Left ventricle myocardium inferior (tissue), 1 donor: ENCODE results near the gene GPX2. TPM values are rescaled to one million over a fixed set of nuclear protein-coding genes. Genes with fewer than 3 reads are reported as not detected.
A peak's percentile ranks its signal among the peaks of the same experiment; 100 is the strongest.
"Not testable (repeated sequence)": the region's sequence is repeated elsewhere in the genome, so short reads cannot be mapped to it uniquely, and the experiment has no call there.

Source experiments
- DNase-seq: peaks from one replicate; pipeline ENCODE4 v3.0.0-alpha.2; 2020
- H3K27ac ChIP-seq: fragments of 200-600 bp; replicated peaks from 2 replicates; pipeline ENCODE4 v1.8.0; 2021
- H3K27me3 ChIP-seq: fragments of 200-600 bp; 2 replicates; pipeline ENCODE4 v1.8.0; 2021; ENCODE audit warnings: low read depth
- H3K36me3 ChIP-seq: fragments of 200-600 bp; 2 replicates; pipeline ENCODE4 v1.8.0; 2021
- H3K4me1 ChIP-seq: fragments of 200-600 bp; 2 replicates; pipeline ENCODE4 v1.8.0; 2021
- H3K4me3 ChIP-seq: fragments of 200-600 bp; 2 replicates; pipeline ENCODE4 v1.8.0; 2021; ENCODE audit warnings: mild to moderate bottlenecking, moderate library complexity
- H3K9me3 ChIP-seq: fragments of 200-600 bp; replicated peaks from 2 replicates; pipeline ENCODE4 v1.8.0; 2021
- CTCF ChIP-seq: fragments of 200-600 bp; IDR thresholded peaks from 2 replicates; pipeline ENCODE4 v1.8.0; 2021; ENCODE audit warnings: antibody characterized with exemption, mild to moderate bottlenecking, borderline replicate concordance
- intact Hi-C: fragments of 100-400 bp; cut with micrococcal nuclease; formaldehyde crosslinking; loops from one replicate; pipeline ENCODE4 v1.11.0; 2022
- total RNA-seq: library from RNA; stranded (reverse); fragmentation: NEBNext Ultra II Directional; extraction: Animal tissue kit (Norgen Biotek cat#: 25700); gene quantifications from one replicate; pipeline ENCODE4 v1.2.1, GENCODE V29; 2021
- donor health status: DM: no; HTN: yes; CAD: no; lungs with severe emphysema.

Gene GPX2
- total RNA-seq, 1 donor from 2014 or later, result not detected

GRCh38 chr14:64919215-64919614, 23.3 kb downstream of the GPX2 start:
- peaks cover 5% of the 10 kb centered on the region for H3K36me3 ChIP-seq
- no peak overlapping the region for H3K4me3 ChIP-seq
- intact Hi-C loops, result no loop called here
- H3K4me1 ChIP-seq, result peaks cover 59% of the 10 kb centered on the region
- DNase-seq, result no peak
- no peak for TF ChIP-seq CTCF
- H3K27me3 ChIP-seq, result no peaks in the 10 kb centered on the region
- H3K9me3 ChIP-seq, result no peaks in the 10 kb centered on the region
- H3K27ac ChIP-seq, result no peak overlapping the region

GRCh38 chr14:64918216-64918615, 24.3 kb downstream of the GPX2 start:
- H3K27ac ChIP-seq, result no peak overlapping the region
- peaks cover 59% of the 10 kb centered on the region for H3K4me1 ChIP-seq
- no peak overlapping the region for H3K4me3 ChIP-seq
- intact Hi-C loops, result no loop called here
- TF ChIP-seq CTCF, result no peak
- no peaks in the 10 kb centered on the region for H3K9me3 ChIP-seq
- no peaks in the 10 kb centered on the region for H3K36me3 ChIP-seq
- no peaks in the 10 kb centered on the region for H3K27me3 ChIP-seq
- no peak for DNase-seq

- Histone ChIP-seq H3K27me3 (no peaks in the 10 kb centered on the region), H3K4me1 (peaks cover 63% of the 10 kb centered on the region), H3K27ac (no peak overlapping the region), H3K36me3 (no peaks in the 10 kb centered on the region), H3K4me3 (peak overlapping the region; percentile 93), H3K9me3 (no peaks in the 10 kb centered on the region)
- DNase-seq, result no peak
- intact Hi-C loops, result no loop called here
- TF ChIP-seq CTCF, result no peak
Observed at GRCh38 chr14:64915797-64916196, 26.7 kb downstream of the GPX2 start.

- peaks cover 59% of the 10 kb centered on the region for H3K4me1 ChIP-seq
- no peaks in the 10 kb centered on the region for H3K36me3 ChIP-seq
- peak overlapping the region; percentile 93 for H3K4me3 ChIP-seq
- no peaks in the 10 kb centered on the region for H3K27me3 ChIP-seq
- DNase-seq, result no peak
- peak overlapping the region; percentile 92 for H3K27ac ChIP-seq
- H3K9me3 ChIP-seq, result no peaks in the 10 kb centered on the region
- intact Hi-C loops, result no loop called here
- TF ChIP-seq CTCF, result no peak
Observed at GRCh38 chr14:64915029-64915424, 27.5 kb downstream of the GPX2 start.

GRCh38 chr14:64914237-64915028, 28.1 kb downstream of the GPX2 start, which contains the start of gene CHURC1:
CHURC1 (plus strand) TSS chr14:64914455; CDS start chr14:64914496, 41 bp downstream.
- H3K27ac ChIP-seq, result peak within 1 kb of the TSS; percentile 92
- H3K4me3 ChIP-seq, result peak within 1 kb of the TSS; percentile 93
- H3K9me3 ChIP-seq, result no peaks in the 10 kb centered on the region
- TF ChIP-seq CTCF, result no peak
- peaks cover 54% of the 10 kb centered on the region for H3K4me1 ChIP-seq
- intact Hi-C loops, result no loop called here
- no peaks in the 10 kb centered on the region for H3K36me3 ChIP-seq
- peak; percentile 97 for DNase-seq
- no peaks in the 10 kb centered on the region for H3K27me3 ChIP-seq

GRCh38 chr14:64913477-64913876, 29.1 kb downstream of the GPX2 start:
- peak overlapping the region; percentile 92 for H3K27ac ChIP-seq
- peaks cover 47% of the 10 kb centered on the region for H3K4me1 ChIP-seq
- H3K36me3 ChIP-seq, DNase-seq, intact Hi-C loops, H3K9me3 ChIP-seq, H3K27me3 ChIP-seq: not testable (repeated sequence)
- H3K4me3 ChIP-seq, result peak overlapping the region; percentile 93
